ENCODE results near the gene YKT6. TPM values are rescaled to one million over a fixed set of nuclear protein-coding genes. Genes with fewer than 3 reads are reported as not detected.
A peak's percentile ranks its signal among the peaks of the same experiment; 100 is the strongest.

YKT6 gene
- polyA plus RNA-seq (ENCODE audit: insufficient read length in 3 of 3), result 10 to 100 TPM; 76.8 to 77.6 (median 77.0) TPM

DNA sequence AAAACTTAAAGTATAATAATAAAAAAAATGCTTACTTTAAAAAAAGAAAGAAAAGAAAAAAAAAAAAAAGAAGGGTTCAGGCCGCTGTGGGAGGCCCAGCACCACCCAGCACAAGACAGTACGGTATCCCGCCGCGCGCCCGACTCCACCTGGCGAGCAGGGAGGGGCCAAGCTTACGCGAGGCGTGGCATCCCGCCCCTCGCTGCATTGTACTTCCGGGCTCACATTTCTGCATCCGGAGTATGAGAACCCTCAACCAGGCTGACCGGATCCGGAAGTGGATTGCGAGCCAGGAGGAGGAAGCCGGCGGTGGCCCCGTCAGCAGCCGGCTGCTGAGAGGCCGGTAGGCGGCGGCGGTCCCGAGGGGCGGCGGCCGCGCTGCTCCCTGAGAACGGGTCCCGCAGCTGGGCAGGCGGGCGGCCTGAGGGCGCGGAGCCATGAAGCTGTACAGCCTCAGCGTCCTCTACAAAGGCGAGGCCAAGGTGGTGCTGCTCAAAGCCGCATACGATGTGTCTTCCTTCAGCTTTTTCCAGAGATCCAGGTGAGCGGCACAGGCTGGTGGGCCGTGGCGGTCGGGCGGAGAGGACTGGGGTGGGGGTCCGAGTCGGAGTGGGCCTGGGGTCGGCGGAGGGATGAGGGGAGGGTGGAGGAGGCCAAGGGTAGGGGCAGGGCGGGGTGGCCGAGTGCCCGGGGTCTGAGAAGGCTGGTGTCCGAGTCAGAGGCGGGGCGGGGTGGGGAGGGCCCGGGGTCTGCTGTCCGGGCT lies at the start of gene YKT6:
Gene YKT6, plus strand, starts transcription at position 280 of the 763 bp plus-strand sequence. Its CDS starts 158 bp downstream, at position 438.
- DNase-seq (ENCODE audit: low read depth in 3 of 3, low spot score in 2 of 3), result peak; percentile 86 to 91 (median 87)

DNA sequence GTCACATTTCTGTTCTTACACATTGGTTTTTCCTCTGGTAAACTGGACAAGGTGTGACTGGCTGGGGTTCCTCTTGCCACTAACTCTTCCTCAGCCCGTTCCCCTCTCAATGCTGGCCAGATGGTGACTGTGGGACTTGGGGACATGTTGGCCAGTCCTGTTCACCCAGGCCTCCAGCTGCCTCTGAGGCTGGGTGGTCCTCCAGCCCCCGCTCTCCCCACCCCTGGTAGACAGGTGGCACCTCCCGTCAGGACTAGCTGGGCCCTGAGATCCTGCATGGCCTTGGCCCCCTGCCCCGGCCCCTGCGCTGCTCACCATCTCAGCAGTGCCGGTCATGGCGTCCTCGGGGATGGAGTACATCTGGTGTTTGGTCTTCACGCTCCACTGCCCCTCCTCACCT lies 48.8 kb upstream of the YKT6 start:
- no peak for DNase-seq (ENCODE audit: low read depth in 3 of 3, low spot score in 2 of 3)

DNA sequence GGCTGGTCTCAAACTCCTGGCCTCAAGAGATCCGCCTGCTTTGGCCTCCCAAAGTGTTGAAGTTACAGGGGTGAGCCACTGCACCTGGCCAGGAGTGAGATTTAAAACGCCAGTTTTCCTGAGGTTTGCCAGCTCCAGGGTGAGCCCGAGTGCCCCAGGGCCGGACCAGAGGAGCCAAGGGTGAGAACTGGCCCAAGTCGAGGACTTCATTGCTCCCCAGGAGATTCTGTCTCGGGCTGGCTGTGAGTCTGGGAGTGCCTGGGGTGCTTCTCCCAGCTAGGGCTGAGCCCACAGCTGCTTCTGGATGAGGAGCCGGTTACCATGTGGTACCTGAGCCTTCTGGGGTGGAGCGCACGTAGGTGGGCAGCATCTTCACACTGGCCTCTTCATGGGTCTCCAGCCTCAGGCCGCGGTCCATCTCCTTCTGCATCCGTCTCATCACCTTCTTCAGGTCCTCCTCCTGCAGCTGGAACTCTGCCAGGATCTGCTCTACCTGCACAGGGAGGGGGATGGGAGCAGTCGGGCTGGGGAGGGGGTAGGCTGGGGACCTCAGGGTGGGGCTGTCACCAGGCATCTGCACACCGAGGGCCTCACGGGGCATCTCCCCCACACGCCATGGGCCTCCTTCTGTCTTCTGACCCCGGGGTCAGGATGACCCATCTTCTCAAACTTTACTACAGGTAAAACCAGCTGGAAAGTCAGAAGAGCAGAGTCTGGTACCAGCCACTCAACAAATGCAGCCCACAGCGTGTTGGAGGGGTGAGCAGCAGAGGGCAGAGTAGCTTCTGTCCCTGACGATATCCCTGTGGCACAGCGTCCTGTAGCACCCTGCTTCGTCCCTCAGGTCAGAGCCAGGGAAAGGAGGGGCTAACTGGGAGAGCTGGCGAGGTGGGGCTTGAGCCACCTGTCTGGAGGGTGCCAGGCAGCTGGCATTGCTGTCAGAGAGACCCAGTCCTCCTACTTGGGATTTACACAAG lies 47.5 kb upstream of the YKT6 start:
- DNase-seq (ENCODE audit: low read depth in 3 of 3, low spot score in 2 of 3), result no peak

DNA sequence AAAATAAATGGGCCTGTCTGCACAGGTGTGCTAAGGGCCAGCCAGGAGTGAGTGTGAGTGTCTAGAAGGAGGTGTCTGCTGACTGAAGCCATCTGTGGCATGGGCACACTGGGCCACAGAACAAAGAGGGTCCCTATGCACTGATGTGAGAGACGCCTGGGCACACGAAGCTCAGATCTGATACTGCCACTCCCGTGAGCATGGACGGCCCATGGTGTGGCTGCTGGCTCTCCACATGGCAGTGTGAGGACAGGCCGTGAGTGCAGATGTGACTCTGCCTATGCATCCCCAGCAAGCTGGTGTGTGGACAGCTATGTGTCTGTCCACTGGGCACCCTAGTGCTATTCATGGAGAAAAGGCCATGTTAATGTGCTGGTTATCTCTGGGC lies 46.8 kb upstream of the YKT6 start:
- DNase-seq (ENCODE audit: low read depth in 3 of 3, low spot score in 2 of 3), result no peak

DNA sequence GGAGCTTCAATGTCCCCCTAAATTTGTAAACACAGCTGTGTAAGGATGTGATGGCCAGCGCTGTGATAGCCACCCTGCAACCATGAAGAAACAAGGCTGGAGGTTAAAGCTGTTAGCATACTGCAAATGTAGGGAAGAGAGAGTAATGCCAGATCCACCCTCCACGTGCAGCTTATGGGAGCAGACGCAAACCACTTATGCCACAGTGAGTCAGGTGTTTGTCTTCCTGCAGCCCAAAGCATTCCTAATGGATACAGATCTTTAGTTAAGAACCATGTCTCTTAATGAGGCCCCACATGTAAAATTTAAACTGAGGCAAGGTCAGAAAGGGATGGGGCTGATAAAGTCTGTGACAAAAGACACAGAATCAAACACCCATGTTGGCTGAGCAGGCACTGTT lies 46.1 kb upstream of the YKT6 start:
- DNase-seq (ENCODE audit: low read depth in 3 of 3, low spot score in 2 of 3), result no peak

DNA sequence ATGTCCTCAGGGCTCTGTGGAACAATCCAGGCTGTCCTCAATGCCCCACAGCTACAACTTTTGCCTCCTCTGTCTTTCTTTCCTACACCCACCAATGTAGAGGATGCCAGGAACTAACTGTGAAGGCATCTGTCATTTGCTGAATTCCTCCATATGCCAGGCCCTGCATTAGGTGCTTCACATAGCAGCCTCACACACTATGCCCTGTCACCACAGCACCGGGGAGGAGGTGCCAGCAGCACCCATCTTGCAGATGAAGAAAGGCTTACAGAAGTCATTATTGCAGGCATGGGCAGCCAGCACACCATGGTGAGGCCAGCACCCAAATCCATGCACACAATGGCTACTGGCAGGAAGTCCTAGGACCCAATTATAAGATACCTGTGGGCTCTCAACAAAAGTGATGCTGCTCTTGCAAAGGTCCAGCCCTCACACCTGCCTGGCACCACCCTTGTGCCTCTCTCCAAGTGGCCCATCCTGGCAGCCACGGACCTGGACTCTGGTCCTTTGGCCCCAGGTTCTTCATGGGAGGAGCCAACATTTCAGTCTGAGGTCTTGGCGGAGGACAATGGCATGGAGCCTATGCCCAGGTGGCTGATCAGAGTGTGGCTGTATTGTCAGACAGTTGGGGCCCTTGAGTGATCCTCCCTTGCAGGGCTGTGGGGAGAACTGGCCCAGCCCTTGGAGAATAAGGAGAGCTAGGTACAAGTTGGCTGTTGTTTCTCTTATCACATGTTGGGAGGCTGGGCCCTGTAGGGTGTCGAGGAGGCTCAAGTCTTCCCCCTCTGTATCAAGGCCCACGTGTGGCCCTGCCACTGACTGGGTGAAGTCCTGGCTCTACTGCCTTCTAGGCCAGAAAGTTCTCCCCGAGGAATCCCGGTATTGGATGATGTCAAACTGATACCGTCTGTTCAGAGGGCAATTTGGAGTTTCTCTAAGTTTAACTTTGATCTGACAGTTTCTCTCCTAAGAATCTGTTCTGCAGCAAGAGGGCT lies 45.3 kb upstream of the YKT6 start:
- no peak for DNase-seq (ENCODE audit: low read depth in 3 of 3, low spot score in 2 of 3)

DNA sequence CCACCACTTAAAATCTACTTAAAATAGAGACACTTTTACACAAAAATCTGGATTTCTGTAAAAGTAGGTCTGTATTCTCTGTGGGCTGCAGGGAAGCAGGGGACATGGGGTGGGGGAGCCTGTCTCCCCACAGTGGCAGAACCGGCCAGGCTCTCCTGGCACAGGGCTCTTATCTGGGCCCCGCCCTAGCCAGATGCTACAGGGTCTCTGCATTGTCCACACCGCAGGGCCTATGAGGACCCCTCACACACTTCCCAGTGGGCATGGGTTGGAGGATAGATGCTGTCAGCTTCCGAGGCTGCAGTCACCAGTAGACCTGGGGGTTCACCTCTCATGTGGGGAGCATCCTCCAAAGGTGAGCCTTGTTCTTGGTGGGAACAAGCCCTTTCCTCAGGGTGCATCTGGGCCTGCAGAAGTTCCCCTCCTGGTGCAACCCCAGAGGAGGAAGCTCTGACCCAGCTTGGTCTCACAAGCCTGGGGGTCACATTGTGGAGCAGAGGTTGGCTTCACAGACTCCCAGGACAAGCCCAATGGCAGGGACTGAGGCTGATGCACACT lies 44.2 kb upstream of the YKT6 start:
- DNase-seq (ENCODE audit: low read depth in 3 of 3, low spot score in 2 of 3), result no peak

DNA sequence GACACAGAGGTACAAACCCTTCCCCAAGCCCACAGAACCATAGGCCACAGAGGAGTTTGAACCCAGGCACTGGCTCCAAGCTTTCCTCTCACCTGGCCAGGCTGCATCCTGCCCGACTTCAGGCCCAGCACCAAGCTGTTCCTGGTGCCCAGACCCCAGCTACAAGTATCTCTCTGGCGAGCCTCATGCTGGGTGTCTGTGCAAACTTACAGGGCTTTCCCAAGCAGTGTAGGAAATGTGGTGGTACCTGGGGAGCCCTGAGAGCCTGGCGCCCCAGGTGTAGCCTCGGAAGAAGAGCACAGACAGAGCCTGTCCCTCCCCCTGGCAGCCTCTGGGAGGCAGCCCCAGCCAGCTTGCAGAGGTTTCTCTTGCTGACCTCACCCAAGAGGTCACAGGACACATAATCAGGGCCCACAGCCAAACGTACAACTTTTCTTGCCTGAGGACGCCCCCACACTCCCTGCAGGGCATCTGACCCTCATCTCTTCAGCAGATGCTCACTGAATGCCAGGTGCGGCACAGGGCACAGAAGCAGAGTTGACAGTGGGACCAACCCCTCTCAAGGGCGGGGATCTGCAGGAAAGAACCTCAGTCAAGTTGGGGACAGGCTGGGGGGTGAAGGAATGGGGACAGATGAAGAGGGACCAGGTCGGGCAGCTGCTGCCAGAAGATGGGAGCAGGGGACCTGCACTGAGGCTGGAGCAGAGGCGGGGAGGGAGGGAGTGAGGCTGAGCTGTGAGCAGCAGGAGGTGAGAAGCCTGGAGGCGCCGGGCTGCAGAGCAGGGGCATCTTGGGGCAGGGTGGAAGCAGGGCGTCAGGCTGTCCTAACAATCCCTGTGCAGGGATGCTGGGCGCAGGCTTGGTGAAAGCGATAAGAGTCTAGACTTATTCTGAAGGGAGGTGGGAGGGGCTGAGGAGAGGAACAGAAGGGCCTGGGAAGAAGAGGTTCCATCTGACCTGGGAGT lies 43.4 kb upstream of the YKT6 start:
- no peak for DNase-seq (ENCODE audit: low read depth in 3 of 3, low spot score in 2 of 3)

DNA sequence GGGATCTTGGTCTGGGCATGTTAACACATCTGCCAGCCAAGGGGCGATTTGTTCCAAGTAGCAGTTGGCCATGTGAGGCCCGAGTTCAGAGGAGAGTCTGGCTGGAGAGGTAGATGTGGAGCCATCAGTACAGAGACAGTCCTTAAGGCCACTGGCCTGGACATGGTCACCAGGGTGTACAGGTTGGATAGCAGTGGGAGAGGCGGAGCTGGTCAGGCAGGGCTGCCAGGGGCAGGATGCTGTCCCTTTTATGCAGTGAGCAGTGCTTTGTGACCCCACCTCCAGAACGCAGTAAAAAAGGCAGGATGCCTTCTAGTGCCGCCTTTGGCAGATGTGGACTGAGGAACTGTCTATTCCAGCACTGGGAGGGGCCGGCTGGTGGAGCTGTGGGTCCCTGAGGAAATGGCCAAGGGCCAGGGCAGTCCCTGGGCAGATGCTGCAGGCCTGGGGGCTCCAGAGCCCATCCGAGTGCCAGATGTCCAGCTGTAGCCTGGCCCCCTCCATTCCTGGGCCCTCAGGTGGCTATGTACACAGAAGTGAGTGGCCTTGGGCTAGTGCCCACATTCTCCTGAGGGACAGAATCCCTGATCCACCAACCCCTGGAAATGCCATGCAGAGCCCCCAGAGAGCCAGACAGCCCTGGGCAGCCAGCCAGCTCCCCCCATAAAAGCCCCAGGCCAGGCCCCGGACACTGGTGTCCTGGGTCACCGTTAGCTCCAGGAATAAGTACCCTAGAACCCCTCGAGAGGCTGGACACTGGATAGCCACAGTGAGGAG lies 42.5 kb upstream of the YKT6 start:
- DNase-seq (ENCODE audit: low read depth in 3 of 3, low spot score in 2 of 3), result no peak

DNA sequence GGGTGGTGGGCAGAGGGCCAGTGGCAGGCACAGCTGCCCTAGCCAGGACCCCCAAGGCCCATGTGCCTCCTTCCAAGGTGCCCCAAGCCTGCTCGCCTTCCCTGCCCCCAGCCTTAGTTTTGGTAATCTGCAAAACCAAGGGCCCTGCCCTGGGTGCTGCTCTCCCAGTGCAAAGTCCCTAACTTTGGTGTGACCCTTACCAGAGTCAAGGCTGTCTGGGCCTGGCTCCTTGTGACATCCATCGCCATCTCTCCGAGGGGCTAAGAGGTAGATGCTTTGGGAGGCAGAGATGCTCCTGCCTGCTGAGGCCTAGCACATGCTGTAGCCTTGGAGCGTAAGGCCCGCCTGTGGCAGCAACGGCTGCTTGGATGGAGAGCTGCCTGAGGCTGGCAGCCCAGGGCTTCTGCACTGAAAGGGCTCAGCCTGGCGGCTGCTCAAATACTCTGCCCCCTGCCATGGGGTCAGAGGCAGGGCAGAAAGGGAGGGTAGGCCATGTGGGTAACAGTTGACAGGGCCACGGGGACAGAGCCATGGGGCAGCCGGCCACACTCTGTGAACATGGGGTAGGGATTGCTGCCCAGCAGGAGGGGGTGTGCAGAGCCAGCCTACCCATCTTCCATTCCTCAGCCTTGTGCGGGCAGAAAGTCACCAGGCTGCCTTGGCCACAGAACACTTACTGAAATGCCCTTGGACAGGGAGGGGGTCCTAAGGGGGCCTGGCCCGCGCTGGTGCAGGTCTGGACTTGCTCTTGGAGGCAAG lies 41.7 kb upstream of the YKT6 start:
- DNase-seq (ENCODE audit: low read depth in 3 of 3, low spot score in 2 of 3), result no peak

DNA sequence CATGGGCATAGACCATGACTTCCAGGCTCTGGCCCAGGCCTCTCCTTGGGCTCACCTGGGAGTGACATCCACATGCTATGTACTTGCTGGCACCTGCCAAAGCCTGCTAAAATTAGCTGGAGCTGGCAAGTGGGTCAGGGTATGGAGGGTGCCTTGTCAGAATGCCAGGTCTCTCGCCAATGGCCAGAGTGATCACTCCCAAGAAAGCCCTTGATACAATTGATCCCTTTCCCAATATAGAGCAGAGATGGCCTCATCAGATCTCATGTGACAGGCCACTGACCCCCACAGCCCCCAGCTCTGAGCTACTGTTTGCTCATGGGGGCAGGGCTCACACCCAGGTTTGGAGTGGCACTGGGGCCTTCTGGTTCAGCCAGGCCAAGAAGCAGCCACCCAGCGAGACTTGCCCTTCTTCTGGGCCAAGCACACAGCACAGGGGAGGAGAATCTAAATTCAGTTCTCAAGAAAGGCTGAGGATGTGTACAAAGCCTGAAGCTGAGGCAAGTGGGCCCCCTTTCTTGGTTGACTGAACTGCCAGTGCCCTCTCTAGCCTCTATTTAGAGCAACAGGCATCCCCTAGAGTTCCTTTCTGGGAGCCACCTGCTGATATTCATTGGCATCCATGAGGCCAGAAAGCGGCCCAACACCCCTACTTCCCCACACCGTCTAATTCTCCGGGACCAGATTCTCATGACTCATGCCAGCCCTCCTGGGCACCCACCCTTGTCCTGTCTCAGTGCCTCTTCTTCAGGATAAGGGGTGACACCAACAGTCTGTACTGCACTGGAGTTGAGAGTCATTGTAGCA lies 40.8 kb upstream of the YKT6 start:
- DNase-seq (ENCODE audit: low read depth in 3 of 3, low spot score in 2 of 3), result no peak

DNA sequence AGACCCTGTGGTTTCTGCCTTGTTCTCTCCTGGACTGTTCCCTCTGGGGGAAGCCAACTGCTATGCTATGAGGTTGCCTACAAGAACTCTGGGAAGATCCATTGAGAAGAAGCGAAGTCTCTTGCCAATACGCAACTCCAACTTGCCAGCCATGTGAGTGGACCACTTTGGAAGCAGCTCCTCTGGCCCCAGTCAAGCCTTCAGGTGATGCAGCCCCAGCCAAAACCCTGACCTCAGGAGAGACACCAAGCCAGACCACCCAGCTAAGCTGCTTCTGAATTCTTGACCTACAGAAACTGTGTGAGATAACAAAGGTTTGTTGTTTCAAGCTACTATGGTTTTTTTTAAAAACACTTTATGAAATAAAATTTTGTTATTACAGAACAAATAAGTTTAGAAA lies 39.4 kb upstream of the YKT6 start:
- DNase-seq (ENCODE audit: low read depth in 3 of 3, low spot score in 2 of 3), result no peak

DNA sequence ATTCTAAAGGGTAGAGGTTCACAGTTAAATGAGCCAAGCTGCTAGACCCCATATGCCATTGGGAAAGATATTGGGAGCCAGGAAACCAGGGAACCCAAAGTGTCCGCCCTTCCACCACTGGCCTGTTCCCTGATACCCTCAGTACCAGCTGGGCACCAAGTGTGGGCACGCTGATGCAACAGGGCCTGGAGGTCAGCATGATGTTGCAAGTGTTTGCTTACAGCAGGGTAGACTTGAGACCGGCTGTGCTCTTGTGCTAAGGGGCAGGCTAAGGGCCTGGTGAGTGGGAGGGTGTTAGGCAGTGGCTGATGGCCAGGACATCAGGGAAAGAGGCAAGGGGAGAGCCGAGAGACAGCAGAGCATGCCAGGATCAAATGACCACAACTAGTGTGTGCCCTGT lies 38.6 kb upstream of the YKT6 start:
- no peak for DNase-seq (ENCODE audit: low read depth in 3 of 3, low spot score in 2 of 3)

DNA sequence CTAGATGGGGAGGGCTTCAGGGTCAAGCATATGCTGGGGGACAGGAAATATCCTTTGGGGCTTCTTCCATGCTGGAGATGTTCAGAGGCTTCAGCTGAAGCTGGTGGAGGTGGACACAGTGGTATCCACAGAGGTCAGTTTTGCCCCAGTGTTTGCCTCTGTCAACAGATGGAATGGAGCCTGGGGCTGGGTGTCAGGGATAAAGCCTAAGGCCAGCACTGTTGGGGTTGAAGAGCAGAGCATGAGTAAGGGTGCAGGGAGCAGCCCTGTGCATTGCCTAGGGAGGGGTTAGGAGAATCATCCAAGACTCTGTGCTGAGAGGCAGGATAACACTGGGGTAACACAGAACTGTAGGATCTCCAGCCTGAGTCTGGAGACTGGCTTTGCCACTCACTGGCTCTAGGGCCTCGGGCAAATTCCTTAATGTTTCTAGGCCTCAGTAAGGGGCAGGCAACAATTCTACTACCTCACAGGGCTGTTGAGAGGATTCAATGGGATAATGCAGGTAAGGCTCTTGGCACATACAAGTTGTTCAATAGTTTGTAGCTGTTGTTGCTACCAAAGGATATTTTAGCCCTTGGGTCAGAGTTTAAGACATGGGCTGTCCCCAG lies 37.9 kb upstream of the YKT6 start:
- DNase-seq (ENCODE audit: low read depth in 3 of 3, low spot score in 2 of 3), result no peak

DNA sequence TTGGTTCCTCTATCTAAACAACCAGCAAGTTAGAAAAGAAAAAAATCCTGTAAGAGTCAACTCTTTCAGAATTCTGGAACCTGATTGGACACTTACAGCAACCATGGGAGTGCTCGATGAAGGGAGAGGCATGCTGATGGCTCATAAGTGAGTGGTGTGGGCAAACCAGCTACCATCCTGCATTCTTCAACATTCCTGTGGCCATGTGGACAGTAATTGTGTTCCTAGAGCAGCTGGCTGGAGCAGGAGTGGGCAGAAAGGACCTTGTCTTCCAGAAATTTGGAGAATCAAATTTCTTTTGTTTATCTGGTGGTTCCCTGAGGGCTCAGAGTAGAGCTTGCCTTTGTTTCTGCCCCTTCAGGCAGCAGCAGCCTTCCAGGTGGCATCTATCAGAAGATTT lies 37.2 kb upstream of the YKT6 start:
- no peak for DNase-seq (ENCODE audit: low read depth in 3 of 3, low spot score in 2 of 3)

DNA sequence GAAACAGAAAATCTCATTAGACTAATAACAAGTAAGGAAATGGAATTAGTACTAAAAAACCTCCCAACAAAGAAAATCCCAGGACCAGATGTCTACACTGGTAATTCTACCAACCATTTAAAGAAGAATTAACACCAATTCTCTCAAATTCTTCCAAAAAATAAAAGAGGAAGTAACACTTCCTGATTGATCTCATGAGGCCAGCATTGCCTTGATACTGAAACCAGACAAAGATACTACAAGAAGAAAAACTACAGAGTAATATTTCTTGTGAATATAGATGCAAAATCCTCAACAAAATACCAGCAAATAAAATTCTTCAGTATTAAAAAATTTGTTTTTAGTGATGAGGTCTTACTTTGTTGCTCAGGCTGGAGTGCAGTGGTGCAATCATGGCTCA lies 32.9 kb upstream of the YKT6 start:
- DNase-seq (ENCODE audit: low read depth in 3 of 3, low spot score in 2 of 3), result no peak

Data from right renal cortex interstitium (tissue), 3 donors.